HG03342 (cell line): Measurements from ENCODE around the gene ENDOU.

Source experiments
- ATAC-seq: cut with Tn5 transposase; IDR thresholded peaks from one replicate; pipeline ENCODE4 v1.9.1; 2021; ENCODE audit warnings: mild to moderate bottlenecking, moderate library complexity; ENCODE audit not compliant: unreplicated experiment

Gene ENDOU

GRCh38 chr12:47757840-47758583 is 32.7 kb upstream of the ENDOU start:
- ATAC-seq = no peak

- no peak for ATAC-seq
Measured at GRCh38 chr12:47757364-47757839, 32.1 kb upstream of the ENDOU start.

GRCh38 chr12:47755655-47756562 is 30.6 kb upstream of the ENDOU start:
- peak; percentile 65 for ATAC-seq

GRCh38 chr12:47754881-47755280 is 29.6 kb upstream of the ENDOU start:
- peak; percentile 25 for ATAC-seq

- no peak for ATAC-seq
Measured at GRCh38 chr12:47754126-47754525, 28.8 kb upstream of the ENDOU start.

- no peak for ATAC-seq
Measured at GRCh38 chr12:47753021-47754001, 28.0 kb upstream of the ENDOU start.

- no peak for ATAC-seq
Measured at GRCh38 chr12:47752552-47752951, 27.3 kb upstream of the ENDOU start.

- no peak for ATAC-seq
Measured at GRCh38 chr12:47752121-47752520, 26.8 kb upstream of the ENDOU start.

- no peak for ATAC-seq
Measured at GRCh38 chr12:47751561-47751960, 26.3 kb upstream of the ENDOU start.

- ATAC-seq = no peak
Measured at GRCh38 chr12:47750916-47751470, 25.7 kb upstream of the ENDOU start.

- no peak for ATAC-seq
Measured at GRCh38 chr12:47750229-47750798, 25.0 kb upstream of the ENDOU start.

- no peak for ATAC-seq
Measured at GRCh38 chr12:47748899-47749298, 23.6 kb upstream of the ENDOU start.

- no peak for ATAC-seq
Measured at GRCh38 chr12:47748507-47748828, 23.2 kb upstream of the ENDOU start.

GRCh38 chr12:47747596-47748506 is 22.6 kb upstream of the ENDOU start:
- no peak for ATAC-seq

- ATAC-seq = no peak
Measured at GRCh38 chr12:47747126-47747525, 21.8 kb upstream of the ENDOU start.

GRCh38 chr12:47746523-47746922 is 21.2 kb upstream of the ENDOU start:
- no peak for ATAC-seq

GRCh38 chr12:47746073-47746472 is 20.8 kb upstream of the ENDOU start:
- no peak for ATAC-seq

- no peak for ATAC-seq
Measured at GRCh38 chr12:47745485-47746041, 20.3 kb upstream of the ENDOU start.
